ENCODE results near the gene TM9SF1. TPM values are rescaled to one million over a fixed set of nuclear protein-coding genes. Genes with fewer than 3 reads are reported as not detected.
A peak's percentile ranks its signal among the peaks of the same experiment; 100 is the strongest.

Gene TM9SF1
- total and polyA plus RNA-seq, 9 of the 15 experiments (the other 6 are each of a cell fraction or from before 2014, with no cell fraction given): 5.3 to 20.3 (median 11.8) TPM

- peak overlapping the region; percentile 85 for H3K4me3 ChIP-seq
- no peak for FAIRE-seq
- H4K20me1 ChIP-seq (replicated peaks; ENCODE audit: control insufficient read depth, insufficient read depth, low read length): no peaks in the 10 kb centered on the region
- no peaks in the 10 kb centered on the region for H3K9me1 ChIP-seq (ENCODE audit: control insufficient read depth, insufficient read depth, low read length)
- DNase-seq (ENCODE audit: extremely low read depth in 1 of 4, low spot score in 3 of 4): no peak
- H3K27me3 ChIP-seq (ENCODE audit: control insufficient read depth in 2 of 2, insufficient read depth in 2 of 2, low read length in 2 of 2): no peaks in the 10 kb centered on the region
- 46% methylated on average over 7 of the region's 7 CpGs for WGBS (ENCODE audit: insufficient coverage, low coverage, missing lambda C conversion rate)
- in situ Hi-C loops (cut with MboI) (no loop called here), intact Hi-C loops (cut with micrococcal nuclease) (no loop called here)
- TF ChIP-seq ZNF316 (IDR thresholded peaks at IDR 0.05) (0 out of 2 replicates have a peak, but pooled peaks have one; percentile 28), ZFX (CRISPR knock-in tag; IDR thresholded peaks at IDR 0.05) (peak; percentile 45), HMG20B (CRISPR knock-in tag; IDR thresholded peaks at IDR 0.05) (no peak), CBFA2T3 (IDR thresholded peaks at IDR 0.05) (peak; percentile 40)
- TSS peak; percentile 96 for BruUV-seq (replicated peaks)
- H3K27ac ChIP-seq (ENCODE audit: extremely low read depth, low read depth, low read length): peak overlapping the region; percentile 98
- POLR2A ChIA-PET: interaction anchor here (0.5 to 3.6 kb wide), 12 partner anchors 10 to 279 kb away, joined by 3 to 21 read pairs (median 3); partner anchors contain the start of genes CIDEB, DCAF11 and TM9SF1
- H3K79me2 ChIP-seq (ENCODE audit: control insufficient read depth, insufficient read depth, low read length): peaks cover 26% of the 10 kb centered on the region
- peaks cover 40% of the 10 kb centered on the region; the same call in 2 of the 3 replicates for H3K36me3 ChIP-seq (ENCODE audit: control insufficient read depth, insufficient read depth, low read length)
- no peaks in the 10 kb centered on the region for H3K9me3 ChIP-seq (replicated peaks; ENCODE audit: control insufficient read depth, insufficient read depth, low read depth, low read length)
- ATAC-seq: no peak
- CTCF ChIA-PET (ENCODE audit: low intra/inter-chr PET ratio): no interaction called here
- peak overlapping the region; percentile 94 for H2AFZ ChIP-seq (ENCODE audit: low read depth, low read length)
- H3K4me2 ChIP-seq (ENCODE audit: insufficient read depth, low read length): peak overlapping the region; percentile 94
- H3K9ac ChIP-seq (ENCODE audit: insufficient read depth in 1 of 2, low read depth in 2 of 2, low read length in 2 of 2): peak overlapping the region; percentile 95 to 96; a peak in 3 of 4 replicates
- peaks cover 4 to 11% of the 10 kb centered on the region in 2 experiments; a peak in 4 of 5 replicates for H3K4me1 ChIP-seq (replicated peaks in 1 of 2; ENCODE audit: control insufficient read depth in 2 of 2, insufficient read depth in 2 of 2, low read length in 2 of 2)
These were observed 18.8 kb upstream of the TM9SF1 start for GRCh38 chr14:24213866-24214662.
